OCI-LY1 (cell line): ENCODE data around the gene AREG.
A peak's percentile ranks its signal among the peaks of the same experiment; 100 is the strongest.

Experiments
- H2AFZ ChIP-seq: fragments of 200-600 bp; sonication (generic), shearing (Covaris generic); 2 replicates; pipeline ENCODE4 v1.6.0; 2014; ENCODE audit warnings: antibody characterized with exemption, mild to moderate bottlenecking, low read length
- H3F3A ChIP-seq: fragments of 200-600 bp; sonication (generic), shearing (Covaris generic); 2 replicates; pipeline ENCODE4 v1.6.0; 2014; ENCODE audit warnings: mild to moderate bottlenecking, antibody characterized with exemption, low read length, moderate library complexity; ENCODE audit not compliant: insufficient read depth
- H3K27ac ChIP-seq: fragments of 200-600 bp; sonication (generic); 2 replicates; pipeline ENCODE4 v1.5.1; 2014; ENCODE audit warnings: low read length, mixed run types, mild to moderate bottlenecking, low read depth; ENCODE audit not compliant: poor library complexity, severe bottlenecking
- H3K27me3 ChIP-seq: fragments of 200-600 bp; sonication (generic); 2 replicates; pipeline ENCODE4 v1.6.0; 2014; ENCODE audit warnings: antibody characterized with exemption, mild to moderate bottlenecking, low read length, moderate library complexity; ENCODE audit not compliant: insufficient read depth
- H3K36me3 ChIP-seq: fragments of 200-600 bp; sonication (generic); 2 replicates; pipeline ENCODE4 v1.6.1; 2014; ENCODE audit warnings: mild to moderate bottlenecking, antibody characterized with exemption, low read length, moderate library complexity, mixed read lengths; ENCODE audit not compliant: insufficient read depth
- H3K4me1 ChIP-seq: fragments of 200-600 bp; sonication (generic); 2 replicates; pipeline ENCODE4 v1.5.1; 2014; ENCODE audit warnings: mild to moderate bottlenecking, low read length, moderate library complexity; ENCODE audit not compliant: insufficient read depth, severe bottlenecking
- H3K4me2 ChIP-seq: fragments of 200-600 bp; sonication (generic), shearing (Covaris generic); 2 replicates; pipeline ENCODE4 v1.6.1; 2014; ENCODE audit warnings: low read length
- H3K4me3 ChIP-seq: fragments of 200-600 bp; sonication (generic); 2 replicates; pipeline ENCODE4 v1.5.1; 2014; ENCODE audit warnings: low read length, low read depth, mild to moderate bottlenecking, mixed read lengths; ENCODE audit not compliant: poor library complexity, severe bottlenecking
- H3K79me2 ChIP-seq: fragments of 200-600 bp; shearing (Covaris generic); 2 replicates; pipeline ENCODE4 v1.6.1; 2016; ENCODE audit warnings: mixed run types, low read length, mixed read lengths; ENCODE audit not compliant: insufficient read depth
- H3K9ac ChIP-seq: fragments of 200-600 bp; sonication (generic), shearing (Covaris generic); 2 replicates; pipeline ENCODE4 v1.6.1; 2014; ENCODE audit warnings: mild to moderate bottlenecking, low read length, mixed read lengths
- H3K9me2 ChIP-seq: fragments of 200-600 bp; sonication (generic), shearing (Covaris generic); 2 replicates; pipeline ENCODE4 v1.6.1; 2014; ENCODE audit warnings: low read depth, mild to moderate bottlenecking, low read length, mixed read lengths
- H3K9me3 ChIP-seq: fragments of 200-600 bp; shearing (Covaris generic); 2 replicates; pipeline ENCODE4 v1.6.1; 2014; ENCODE audit warnings: low read length, mixed read lengths
- H4K20me1 ChIP-seq: fragments of 200-600 bp; sonication (generic), shearing (Covaris generic); 2 replicates; pipeline ENCODE4 v1.6.0; 2016; ENCODE audit warnings: mild to moderate bottlenecking, low read length; ENCODE audit not compliant: insufficient read depth
- CTCF ChIP-seq: fragments of 200-600 bp; sonication (generic), shearing (Covaris generic); IDR thresholded peaks from 2 replicates; pipeline ENCODE4 v1.5.1; 2017; ENCODE audit warnings: mild to moderate bottlenecking, antibody characterized with exemption, low read length, moderate library complexity, mixed read lengths
- EZH2 ChIP-seq: fragments of 200-600 bp; sonication (generic), shearing (Covaris generic); IDR thresholded peaks from 2 replicates; pipeline ENCODE4 v1.8.0; 2017; ENCODE audit warnings: borderline replicate concordance, mixed run types, mild to moderate bottlenecking, antibody characterized with exemption, low read length, moderate library complexity, mixed read lengths

The AREG gene

GRCh38 chr4:74400395-74400794 lies 44.5 kb upstream of the AREG start:
- H3K36me3 ChIP-seq, result no peaks in the 10 kb centered on the region
- peaks cover 25% of the 10 kb centered on the region for H3K4me1 ChIP-seq
- H3K9me2 ChIP-seq, result no peaks in the 10 kb centered on the region
- H2AFZ ChIP-seq, result no peak overlapping the region
- no peaks in the 10 kb centered on the region for H3F3A ChIP-seq
- H3K27me3 ChIP-seq, result no peaks in the 10 kb centered on the region
- no peak overlapping the region for H3K27ac ChIP-seq
- H4K20me1 ChIP-seq, result no peaks in the 10 kb centered on the region
- no peaks in the 10 kb centered on the region for H3K9me3 ChIP-seq
- TF ChIP-seq CTCF, result no peak
- no peak for TF ChIP-seq EZH2
- H3K4me3 ChIP-seq, result no peak overlapping the region
- H3K79me2 ChIP-seq, result no peaks in the 10 kb centered on the region
- no peak overlapping the region for H3K4me2 ChIP-seq
- H3K9ac ChIP-seq, result no peak overlapping the region

GRCh38 chr4:74402692-74403456 lies 42.1 kb upstream of the AREG start:
- H3K79me2 ChIP-seq, result no peaks in the 10 kb centered on the region
- H2AFZ ChIP-seq, result no peak overlapping the region
- H3K9me3 ChIP-seq, result no peaks in the 10 kb centered on the region
- H3K4me3 ChIP-seq, result no peak overlapping the region
- TF ChIP-seq CTCF (no peak), EZH2 (no peak)
- no peaks in the 10 kb centered on the region for H3K9me2 ChIP-seq
- H3F3A ChIP-seq, result no peaks in the 10 kb centered on the region
- peaks cover 28% of the 10 kb centered on the region for H3K4me1 ChIP-seq
- H3K9ac ChIP-seq, result no peak overlapping the region
- H3K4me2 ChIP-seq, result peak overlapping the region; percentile 28; the same call in 1 of the 2 replicates
- no peaks in the 10 kb centered on the region for H4K20me1 ChIP-seq
- peak overlapping the region; percentile 77 for H3K27ac ChIP-seq
- H3K36me3 ChIP-seq, result no peaks in the 10 kb centered on the region
- H3K27me3 ChIP-seq, result no peaks in the 10 kb centered on the region

- Histone ChIP-seq H3K4me2 (no peak overlapping the region), H3K27me3 (no peaks in the 10 kb centered on the region), H3K4me3 (no peak overlapping the region), H3K79me2 (no peaks in the 10 kb centered on the region), H3K9ac (no peak overlapping the region), H4K20me1 (no peaks in the 10 kb centered on the region), H3K4me1 (peaks cover 15% of the 10 kb centered on the region), H2AFZ (no peak overlapping the region), H3F3A (no peaks in the 10 kb centered on the region), H3K36me3 (no peaks in the 10 kb centered on the region), H3K9me2 (no peaks in the 10 kb centered on the region), H3K9me3 (no peaks in the 10 kb centered on the region), H3K27ac (no peak overlapping the region)
- TF ChIP-seq EZH2 (no peak), CTCF (no peak)
Observed at GRCh38 chr4:74407891-74408290, 37.0 kb upstream of the AREG start.
